HepG2 (cell line): ENCODE measurements around the gene IKZF3. TPM values are rescaled to one million over a fixed set of nuclear protein-coding genes. Genes with fewer than 3 reads are reported as not detected.

Experiments
- ATAD3A ChIP-seq: sonication (generic); formaldehyde crosslinking; IDR thresholded peaks from 2 replicates; pipeline ENCODE4 v1.4.0; 2020; ENCODE audit warnings: missing genetic modification reagents
- CBFB ChIP-seq: sonication (generic); formaldehyde crosslinking; IDR thresholded peaks from 2 replicates; pipeline ENCODE4 v1.4.0; 2020; ENCODE audit warnings: missing genetic modification reagents
- FIP1L1 ChIP-seq: fragments of 200-400 bp; formaldehyde crosslinking; IDR thresholded peaks from 2 replicates; pipeline ENCODE4 v1.6.1; 2018; ENCODE audit warnings: low read depth, mild to moderate bottlenecking, low read length, moderate library complexity, borderline replicate concordance; ENCODE audit not compliant: insufficient read depth
- HMG20A ChIP-seq: IDR thresholded peaks from 2 replicates; pipeline ENCODE4 v1.6.1; 2016; ENCODE audit warnings: borderline replicate concordance
- HMGXB3 ChIP-seq: sonication (generic); formaldehyde crosslinking; IDR thresholded peaks from 2 replicates; pipeline ENCODE4 v1.4.0; 2020; ENCODE audit warnings: missing genetic modification reagents, borderline replicate concordance
- MYPOP ChIP-seq: sonication (generic); formaldehyde crosslinking; IDR thresholded peaks from 2 replicates; pipeline ENCODE4 v1.8.1; 2023; ENCODE audit warnings: mild to moderate bottlenecking, moderate library complexity, missing genetic modification reagents
- NFKB2 ChIP-seq: sonication (generic); formaldehyde crosslinking; IDR thresholded peaks from 2 replicates; pipeline ENCODE4 v1.4.0; 2020; ENCODE audit warnings: missing genetic modification reagents, borderline replicate concordance
- RFX3 ChIP-seq: IDR thresholded peaks from 2 replicates; pipeline ENCODE4 v1.6.1; 2016; ENCODE audit warnings: missing biosample characterization, missing genetic modification reagents
- RXRA ChIP-seq: sonication (generic); formaldehyde crosslinking; IDR thresholded peaks from 2 replicates; pipeline ENCODE4 v1.5.1; 2020; ENCODE audit warnings: missing genetic modification reagents
- SMARCC2 ChIP-seq: fragments of 450-650 bp; IDR thresholded peaks from 2 replicates; pipeline ENCODE4 v1.6.1; 2017; ENCODE audit warnings: antibody characterized with exemption, mild to moderate bottlenecking
- SP140L ChIP-seq: sonication (generic); formaldehyde crosslinking; IDR thresholded peaks from 2 replicates; pipeline ENCODE4 v1.4.0; 2020; ENCODE audit warnings: missing genetic modification reagents, borderline replicate concordance
- ZBTB14 ChIP-seq: sonication (generic); formaldehyde crosslinking; IDR thresholded peaks from 2 replicates; pipeline ENCODE4 v1.4.0; 2020; ENCODE audit warnings: missing genetic modification reagents
- ZNF260 ChIP-seq: sonication (generic); formaldehyde crosslinking; IDR thresholded peaks from 2 replicates; pipeline ENCODE4 v1.4.0; 2020; ENCODE audit warnings: missing genetic modification reagents, low read depth, mild to moderate bottlenecking, borderline replicate concordance
- ZNF329 ChIP-seq: sonication (generic); formaldehyde crosslinking; IDR thresholded peaks from 2 replicates; pipeline ENCODE4 v1.9.0; 2021; ENCODE audit warnings: low read depth, mild to moderate bottlenecking, missing genetic modification reagents
- ZNF550 ChIP-seq: sonication (generic); formaldehyde crosslinking; IDR thresholded peaks from 2 replicates; pipeline ENCODE4 v1.4.0; 2020; ENCODE audit warnings: mild to moderate bottlenecking, missing genetic modification reagents, borderline replicate concordance
- ZNF580 ChIP-seq: IDR thresholded peaks from 2 replicates; pipeline ENCODE4 v1.6.1; 2016; ENCODE audit warnings: low read depth, borderline replicate concordance
- ZNF598 ChIP-seq: sonication (generic); formaldehyde crosslinking; IDR thresholded peaks from 2 replicates; pipeline ENCODE4 v1.5.1; 2020; ENCODE audit warnings: mild to moderate bottlenecking, missing genetic modification reagents, borderline replicate concordance
- ZNF7 ChIP-seq: IDR thresholded peaks from 2 replicates; pipeline ENCODE4 v1.6.1; 2016; ENCODE audit warnings: missing biosample characterization, missing genetic modification reagents
- ZNF788 ChIP-seq: sonication (generic); formaldehyde crosslinking; IDR thresholded peaks from 2 replicates; pipeline ENCODE4 v1.5.0; 2020; ENCODE audit warnings: mild to moderate bottlenecking, missing genetic modification reagents, borderline replicate concordance
- ZNF878 ChIP-seq: sonication (generic); formaldehyde crosslinking; IDR thresholded peaks from 2 replicates; pipeline ENCODE4 v1.8.1; 2023; ENCODE audit warnings: mild to moderate bottlenecking, missing genetic modification reagents, moderate library complexity
- ZSCAN12 ChIP-seq: sonication (generic); formaldehyde crosslinking; IDR thresholded peaks from 2 replicates; pipeline ENCODE4 v1.9.0; 2021; ENCODE audit warnings: mild to moderate bottlenecking, missing genetic modification reagents
- ZSCAN20 ChIP-seq: sonication (generic); formaldehyde crosslinking; IDR thresholded peaks from 2 replicates; pipeline ENCODE4 v1.4.0; 2020; ENCODE audit warnings: missing genetic modification reagents, mild to moderate bottlenecking, borderline replicate concordance
- ZSCAN30 ChIP-seq: sonication (generic); formaldehyde crosslinking; IDR thresholded peaks from 2 replicates; pipeline ENCODE4 v1.5.0; 2020; ENCODE audit warnings: mild to moderate bottlenecking, missing genetic modification reagents
- polyA plus RNA-seq, 8 experiments: library from polyadenylated mRNA; depleted of rRNA in 3 of 8; stranded (reverse) in 7 of 8; unstranded in 1 of 8; fragments of >200 nt; fragmentation: Illumina TruSeq in 4 of 8; extraction: Trizol in 4 of 8; gene quantifications; 2 replicates each; pipeline versions ENCODE4 v1.2.1 to v1.2.3, GENCODE V29; 2011 to 2016; ENCODE audit warnings: low read depth in 4 of 8, missing spikeins in 1 of 8, mixed read lengths in 1 of 8; ENCODE audit not compliant: insufficient read depth in 1 of 8
- total RNA-seq, 5 experiments: library from RNA; depleted of rRNA; stranded (reverse); fragments of >200 nt; fragmentation: Illumina TruSeq; extraction: Trizol; gene quantifications; 2 replicates each; pipeline ENCODE4 v1.2.3, GENCODE V29; 2016; ENCODE audit warnings: low read depth in 1 of 5

Gene IKZF3
- total and polyA plus RNA-seq, 2 of the 13 experiments (the other 11 are each of a cell fraction or from before 2014, with no cell fraction given) = not detected

- peak; percentile 57 for TF ChIP-seq HMGXB3 (CRISPR knock-in tag)
- TF ChIP-seq ZNF598 (CRISPR knock-in tag) = no peak
- TF ChIP-seq ZNF329 = no peak; the same call in none of the 2 replicates
- no peak for TF ChIP-seq ZNF260 (CRISPR knock-in tag)
- peak; percentile 86 for TF ChIP-seq ZSCAN12 (CRISPR knock-in tag)
- TF ChIP-seq FIP1L1 = 0 out of 2 replicates have a peak, but pooled peaks have one; percentile 7
- 0 out of 2 replicates have a peak, but pooled peaks have one; percentile 31 for TF ChIP-seq ZSCAN30 (CRISPR knock-in tag)
- peak; percentile 97 for TF ChIP-seq MYPOP (CRISPR knock-in tag)
- peak; percentile 88 for TF ChIP-seq NFKB2 (CRISPR knock-in tag)
- no peak for TF ChIP-seq RFX3
- TF ChIP-seq ZSCAN20 (CRISPR knock-in tag) = peak; percentile 94
- peak; percentile 76; the same call in 1 of the 2 replicates for TF ChIP-seq ZNF580 (CRISPR knock-in tag)
- peak; percentile 64; the same call in 1 of the 2 replicates for TF ChIP-seq HMG20A (CRISPR knock-in tag)
- TF ChIP-seq ZNF878 = no peak; the same call in 1 of the 2 replicates
- peak; percentile 86 for TF ChIP-seq RXRA (CRISPR knock-in tag)
- TF ChIP-seq SMARCC2 = no peak
- peak; percentile 81; the same call in 1 of the 2 replicates for TF ChIP-seq ATAD3A (CRISPR knock-in tag)
- peak; percentile 97 for TF ChIP-seq ZBTB14 (CRISPR knock-in tag)
- no peak for TF ChIP-seq ZNF7 (CRISPR knock-in tag)
- peak; percentile 78; the same call in 1 of the 2 replicates for TF ChIP-seq ZNF788
- TF ChIP-seq SP140L (CRISPR knock-in tag) = no peak
- TF ChIP-seq ZNF550 (CRISPR knock-in tag) = no peak
- peak; percentile 94 for TF ChIP-seq CBFB
These were observed 109.8 kb downstream of the IKZF3 start (continued) for GRCh38 chr17:39754161-39754957.
